HepG2 (cell line): Measurements from ENCODE around the gene BBC3. TPM values are rescaled to one million over a fixed set of nuclear protein-coding genes. Genes with fewer than 3 reads are reported as not detected.

Experiments used
- ATAC-seq: fragments of 200-7000 bp; cut with Tn5 transposase; 3 replicates; pipeline ENCODE4 v1.9.1; 2020; ENCODE audit warnings: mild to moderate bottlenecking, moderate library complexity
- BruUV-seq: library from RNA; stranded (reverse); fragments of 400-500 nt; replicated peaks from 2 replicates; lab custom pipeline; 2021; lab: Mats Ljungman, UMichigan
- CTCF ChIA-PET: fragments of 300-600 bp; formaldehyde crosslinking; extraction: SDS; loops from one replicate; lab custom pipeline; 2021; ENCODE audit warnings: low total read pairs, inconsistent platforms, low intra/inter-chr PET ratio; lab: Yijun Ruan, JAX
- POLR2A ChIA-PET: fragments of 350-600 bp; sonication (Branson Sonifier 250); formaldehyde crosslinking; loops from one replicate; lab custom pipeline; 2020; ENCODE audit warnings: antibody characterized with exemption, inconsistent platforms; lab: Yijun Ruan, JAX
- DNase-seq: peaks from one replicate; pipeline ENCODE4 v3.0.0-alpha.2; 2015; ENCODE audit warnings: low spot score
- FAIRE-seq: peaks from 3 replicates; lab custom pipeline; 2011; peaks lifted over from hg19 to GRCh38; lab: Jason Lieb, UNC
- H2AFZ ChIP-seq: one replicate; pipeline ENCODE4 v1.6.1; 2011; ENCODE audit warnings: low read length, inconsistent platforms
- H3K27ac ChIP-seq: fragments of 300-600 bp; 3 replicates; pipeline ENCODE4 v1.8.0; 2011; ENCODE audit warnings: mixed run types, mild to moderate bottlenecking, mixed read lengths, low read length, inconsistent platforms; ENCODE audit not compliant: insufficient read depth; ENCODE audit errors: extremely low read length
- H3K27me3 ChIP-seq, 2 experiments: fragments of 200-600 bp in 1 of 2; 2 replicates in 1 of 2; 3 replicates in 1 of 2; pipeline versions ENCODE4 v1.6.0 to v1.8.0; 2011; ENCODE audit warnings: low read length in 2 of 2, mild to moderate bottlenecking in 2 of 2, moderate library complexity in 2 of 2, inconsistent platforms in 1 of 2; ENCODE audit not compliant: insufficient read depth in 2 of 2, control insufficient read depth in 1 of 2
- H3K36me3 ChIP-seq, 2 experiments: fragments of 200-600 bp in 1 of 2; replicated peaks in 1 of 2; 2 replicates in 1 of 2; 3 replicates in 1 of 2; pipeline versions ENCODE4 v1.5.1 to v1.8.0; 2011; ENCODE audit warnings: low read length in 2 of 2, inconsistent platforms in 1 of 2; ENCODE audit not compliant: insufficient read depth in 2 of 2, control insufficient read depth in 1 of 2
- H3K4me1 ChIP-seq: 2 replicates; pipeline ENCODE4 v1.5.1; 2012; ENCODE audit warnings: low read length, inconsistent platforms; ENCODE audit not compliant: insufficient read depth
- H3K4me2 ChIP-seq: 2 replicates; pipeline ENCODE4 v1.6.0; 2011; ENCODE audit warnings: low read depth, low read length, inconsistent platforms
- H3K4me3 ChIP-seq, 3 experiments: fragments of 200-600 bp in 1 of 3; sonication (generic), shearing (Covaris generic) in 1 of 3; replicated peaks in 1 of 3; 2 replicates each; pipeline ENCODE4 v1.5.1; 2011 to 2016; ENCODE audit warnings: low read length in 3 of 3, inconsistent platforms in 2 of 3, low read depth in 2 of 3, mild to moderate bottlenecking in 2 of 3, control low read depth in 1 of 3, mixed read lengths in 1 of 3; ENCODE audit not compliant: insufficient read depth in 1 of 3
- H3K79me2 ChIP-seq: one replicate; pipeline ENCODE4 v1.6.1; 2011; ENCODE audit warnings: low read length, inconsistent platforms; ENCODE audit not compliant: insufficient read depth
- H3K9ac ChIP-seq: 2 replicates; pipeline ENCODE4 v1.6.0; 2011; ENCODE audit warnings: mild to moderate bottlenecking, low read depth, low read length, inconsistent platforms; ENCODE audit not compliant: insufficient read depth
- H3K9me3 ChIP-seq: 2 replicates; pipeline ENCODE4 v1.5.1; 2012; ENCODE audit warnings: mild to moderate bottlenecking, low read length
- H4K20me1 ChIP-seq: 2 replicates; pipeline ENCODE4 v1.6.0; 2011; ENCODE audit warnings: inconsistent platforms, mild to moderate bottlenecking, low read length, moderate library complexity; ENCODE audit not compliant: insufficient read depth
- AKAP8 ChIP-seq: sonication (generic); formaldehyde crosslinking; IDR thresholded peaks from 2 replicates; pipeline ENCODE4 v1.5.1; 2020; ENCODE audit warnings: mild to moderate bottlenecking, missing genetic modification reagents
- ARID4A ChIP-seq: sonication (generic); formaldehyde crosslinking; IDR thresholded peaks from 2 replicates; pipeline ENCODE4 v1.5.0; 2020; ENCODE audit warnings: mild to moderate bottlenecking, missing genetic modification reagents, borderline replicate concordance
- E2F5 ChIP-seq: sonication (generic); formaldehyde crosslinking; conservative IDR thresholded peaks from 2 replicates; pipeline ENCODE4 v1.4.0; 2020; ENCODE audit warnings: missing genetic modification reagents
- PBX3 ChIP-seq: sonication (generic); formaldehyde crosslinking; IDR thresholded peaks from 2 replicates; pipeline ENCODE4 v1.8.1; 2023; ENCODE audit warnings: missing genetic modification reagents, inconsistent platforms, borderline replicate concordance
- POGZ ChIP-seq: sonication (generic); formaldehyde crosslinking; IDR thresholded peaks from 2 replicates; pipeline ENCODE4 v1.4.0; 2020; ENCODE audit warnings: mild to moderate bottlenecking, missing genetic modification reagents
- RBM22 ChIP-seq: fragments of 200-400 bp; formaldehyde crosslinking; optimal IDR thresholded peaks from 2 replicates; pipeline ENCODE3; 2017; ENCODE audit warnings: mild to moderate bottlenecking, low read length, moderate library complexity
- SAP130 ChIP-seq: IDR thresholded peaks from 2 replicates; pipeline ENCODE4 v1.6.1; 2016; ENCODE audit warnings: low read depth
- ZBTB38 ChIP-seq: sonication (generic); formaldehyde crosslinking; IDR thresholded peaks from 2 replicates; pipeline ENCODE4 v1.5.1; 2020; ENCODE audit warnings: mild to moderate bottlenecking, missing genetic modification reagents
- ZNF558 ChIP-seq: sonication (generic); formaldehyde crosslinking; IDR thresholded peaks from 2 replicates; pipeline ENCODE4 v1.9.0; 2022; ENCODE audit warnings: mild to moderate bottlenecking, missing genetic modification reagents, borderline replicate concordance
- ZNF747 ChIP-seq: sonication (generic); formaldehyde crosslinking; IDR thresholded peaks from 2 replicates; pipeline ENCODE4 v1.8.1; 2023; ENCODE audit warnings: missing genetic modification reagents, mild to moderate bottlenecking, borderline replicate concordance
- ZNF777 ChIP-seq: sonication (generic); formaldehyde crosslinking; IDR thresholded peaks from 2 replicates; pipeline ENCODE4 v1.4.0; 2020; ENCODE audit warnings: missing genetic modification reagents
- ZSCAN9 ChIP-seq: IDR thresholded peaks from 2 replicates; pipeline ENCODE4 v1.6.1; 2016; ENCODE audit warnings: borderline replicate concordance
- WGBS: methylation state at CpG from one replicate; pipeline ENCODE4 v1.1.6; 2017; ENCODE audit warnings: low lambda C conversion rate; 5-methylcytosine and 5-hydroxymethylcytosine counted together
- in situ Hi-C: cut with HindIII; loops from 2 replicates; pipeline ENCODE4 v1.10.0; 2017; ENCODE audit warnings: low pct_unique_long_range_greater_than_20kb; ENCODE audit not compliant: extremely low pct_ligation_motif_present
- intact Hi-C: fragments of 100-400 bp; cut with micrococcal nuclease; formaldehyde crosslinking; loops from one replicate; pipeline ENCODE4 v1.10.0; 2022; ENCODE audit not compliant: unreplicated experiment
- polyA plus RNA-seq, 8 experiments: library from polyadenylated mRNA; depleted of rRNA in 3 of 8; stranded (reverse) in 7 of 8; unstranded in 1 of 8; fragments of >200 nt; fragmentation: Illumina TruSeq in 4 of 8; extraction: Trizol in 4 of 8; gene quantifications; 2 replicates each; pipeline versions ENCODE4 v1.2.1 to v1.2.3, GENCODE V29; 2011 to 2016; ENCODE audit warnings: low read depth in 4 of 8, missing spikeins in 1 of 8, mixed read lengths in 1 of 8; ENCODE audit not compliant: insufficient read depth in 1 of 8
- total RNA-seq, 5 experiments: library from RNA; depleted of rRNA; stranded (reverse); fragments of >200 nt; fragmentation: Illumina TruSeq; extraction: Trizol; gene quantifications; 2 replicates each; pipeline ENCODE4 v1.2.3, GENCODE V29; 2016; ENCODE audit warnings: low read depth in 1 of 5

The BBC3 gene
- total and polyA plus RNA-seq, 2 of the 13 experiments (the other 11 are each of a cell fraction or from before 2014, with no cell fraction given): 6.1 to 8.8 TPM

GRCh38 chr19:47228937-47229675 lies 1.9 kb downstream of the BBC3 start (continued):
- TF ChIP-seq ARID4A (CRISPR knock-in tag) (peak; percentile 46; the same call in 1 of the 2 replicates), E2F5 (CRISPR knock-in tag) (no peak), POGZ (CRISPR knock-in tag) (peak; percentile 7; the same call in 1 of the 2 replicates)

- H3K36me3 ChIP-seq: peaks cover 5 to 10% of the 10 kb centered on the region in 2 experiments; a peak in 4 of 5 replicates
- intact Hi-C loops: no loop called here
- H2AFZ ChIP-seq: no peak overlapping the region
- H3K4me3 ChIP-seq: peak overlapping the region; percentile 94 to 100 (median 95)
- no TSS peak for BruUV-seq
- ATAC-seq (peak; percentile 46), DNase-seq (peak; percentile 69), FAIRE-seq (no peak)
- in situ Hi-C loops: no loop called here
- H3K4me2 ChIP-seq: peak overlapping the region; percentile 94
- peaks cover 23% of the 10 kb centered on the region for H3K79me2 ChIP-seq
- H3K9me3 ChIP-seq: no peaks in the 10 kb centered on the region
- peaks cover 20% of the 10 kb centered on the region for H4K20me1 ChIP-seq
- peak overlapping the region; percentile 99 for H3K9ac ChIP-seq
- ChIA-PET POLR2A (interaction anchor here (3.1 to 4.3 kb wide), 6 partner anchors 11 to 115 kb away, joined by 11 to 93 read pairs (median 41); partner anchors contain the start of genes CCDC9 and ZC3H4), CTCF (no interaction called here)
- peaks cover 0 to 4% of the 10 kb centered on the region in 2 experiments; a peak in 1 of 5 replicates for H3K27me3 ChIP-seq
- H3K27ac ChIP-seq: peak overlapping the region; percentile 93
- WGBS: 0% methylated on average over 6 of the region's 50 CpGs
- H3K4me1 ChIP-seq: peaks cover 42% of the 10 kb centered on the region
- 0 out of 2 replicates have a peak, but pooled peaks have one; percentile 18 for TF ChIP-seq ZSCAN9 (CRISPR knock-in tag)
- 0 out of 2 replicates have a peak, but pooled peaks have one; percentile 40 for TF ChIP-seq ZNF747 (CRISPR knock-in tag)
- TF ChIP-seq RBM22: peak; percentile 62
- peak; percentile 77 for TF ChIP-seq SAP130 (CRISPR knock-in tag)
- peak; percentile 41; the same call in 1 of the 2 replicates for TF ChIP-seq ZNF777 (CRISPR knock-in tag)
- no peak for TF ChIP-seq PBX3 (CRISPR knock-in tag)
- TF ChIP-seq ZBTB38 (CRISPR knock-in tag): no peak
- TF ChIP-seq AKAP8 (CRISPR knock-in tag): no peak; the same call in 1 of the 2 replicates
- no peak for TF ChIP-seq ZNF558 (CRISPR knock-in tag)
Measured at GRCh38 chr19:47228168-47228936, 2.6 kb downstream of the BBC3 start.
